K562 (cell line): ENCODE results near the gene C17orf50. TPM values are rescaled to one million over a fixed set of nuclear protein-coding genes. Genes with fewer than 3 reads are reported as not detected.
A peak's percentile ranks its signal among the peaks of the same experiment; 100 is the strongest.

ENCODE experiments used
- ARID1B ChIP-seq: fragments of 450-650 bp; IDR thresholded peaks from 2 replicates; pipeline ENCODE4 v1.6.1; 2016; ENCODE audit warnings: antibody characterized with exemption, mild to moderate bottlenecking, inconsistent platforms
- CBX1 ChIP-seq: sonication (generic); IDR thresholded peaks from 2 replicates; pipeline ENCODE4 v1.6.1; 2016; ENCODE audit warnings: antibody characterized with exemption, low read depth, mild to moderate bottlenecking
- EGR1 ChIP-seq: fragments of 450-650 bp; conservative IDR thresholded peaks from 2 replicates; pipeline ENCODE4 v1.6.1; 2017; ENCODE audit warnings: mild to moderate bottlenecking
- HCFC1 ChIP-seq: IDR thresholded peaks from 2 replicates; pipeline ENCODE4 v1.6.1; 2012; ENCODE audit warnings: low read depth, low read length, improper control_type of control experiment
- ILK ChIP-seq: fragments of 450-650 bp; IDR thresholded peaks from 2 replicates; pipeline ENCODE4 v1.6.1; 2016; ENCODE audit warnings: missing genetic modification characterization, low read depth, mild to moderate bottlenecking, missing compliant biosample characterization, moderate library complexity, borderline replicate concordance
- JUN ChIP-seq, 2 experiments: sonication (generic) in 1 of 2; formaldehyde crosslinking in 1 of 2; IDR thresholded peaks; 2 replicates each; pipeline versions ENCODE4 v1.6.1 to v1.8.0; 2012 to 2022; ENCODE audit warnings: borderline replicate concordance in 2 of 2, mild to moderate bottlenecking in 2 of 2, improper control_type of control experiment in 1 of 2, low read depth in 1 of 2, low read length in 1 of 2, missing genetic modification reagents in 1 of 2
- MCM2 ChIP-seq: fragments of 450-650 bp; IDR thresholded peaks from 2 replicates; pipeline ENCODE4 v1.6.1; 2017; ENCODE audit warnings: low read depth, mild to moderate bottlenecking
- RFX5 ChIP-seq: IDR thresholded peaks from 2 replicates; pipeline ENCODE4 v1.6.1; 2011; ENCODE audit warnings: low read depth, mild to moderate bottlenecking, improper control_type of control experiment, low read length
- TBP ChIP-seq: optimal IDR thresholded peaks from 2 replicates; pipeline ENCODE3; 2011; ENCODE audit warnings: low read depth, low read length, improper control_type of control experiment
- ZBTB5 ChIP-seq: fragments of 450-650 bp; IDR thresholded peaks from 2 replicates; pipeline ENCODE4 v1.6.1; 2017; ENCODE audit warnings: antibody characterized with exemption
- ZC3H4 ChIP-seq: sonication (generic); formaldehyde crosslinking; IDR thresholded peaks from 2 replicates; pipeline ENCODE4 v1.9.0; 2021; ENCODE audit warnings: missing genetic modification reagents, borderline replicate concordance
- ZEB2 ChIP-seq: fragments of 450-650 bp; IDR thresholded peaks from 2 replicates; pipeline ENCODE4 v1.6.1; 2016
- ZFX ChIP-seq: sonication (generic); formaldehyde crosslinking; IDR thresholded peaks from 2 replicates; pipeline ENCODE4 v1.8.0; 2022; ENCODE audit warnings: mild to moderate bottlenecking, missing genetic modification reagents, moderate library complexity
- polyA plus RNA-seq, 8 experiments: library from polyadenylated mRNA; depleted of rRNA in 4 of 8; stranded (reverse) in 5 of 8; unstranded in 3 of 8; fragments of >200 nt; fragmentation: Nextera tagmentation in 2 of 8; fragmentation: Illumina TruSeq in 1 of 8; extraction: Ambion mirVana in 2 of 8; extraction: Trizol in 1 of 8; gene quantifications; 2 replicates each; pipeline versions ENCODE4 v1.2.1 to v1.2.3, GENCODE V29; 2011 to 2014; ENCODE audit warnings: inconsistent platforms in 1 of 8, missing spikeins in 1 of 8
- total RNA-seq, 7 experiments: library from RNA; depleted of rRNA in 6 of 7; stranded (reverse); fragments of >200 nt in 6 of 7; fragmentation: Illumina TruSeq in 2 of 7; extraction: Trizol in 2 of 7; gene quantifications; 2 replicates each; pipeline versions ENCODE4 v1.2.1 to v1.2.3, GENCODE V29; 2011 to 2021; ENCODE audit warnings: low replicate concordance in 1 of 7
- TF ChIP-seq, protein P1 (sequence below), 2 experiments: fragments of 450-650 bp in 1 of 2; IDR thresholded peaks; 2 replicates each; pipeline ENCODE4 v1.6.1; 2011 to 2017; ENCODE audit warnings: low read depth in 2 of 2, antibody characterized with exemption in 1 of 2, borderline replicate concordance in 1 of 2, low read length in 1 of 2, mild to moderate bottlenecking in 1 of 2, mixed read lengths in 1 of 2; ENCODE audit not compliant: control insufficient read depth in 1 of 2
- TF ChIP-seq, protein P2 (sequence below): fragments of 450-650 bp; IDR thresholded peaks from 2 replicates; pipeline ENCODE4 v1.6.1; 2016
- TF ChIP-seq, protein P3 (sequence below): fragments of 250-450 bp; sonication (Bioruptor Pico); IDR thresholded peaks from 2 replicates; pipeline ENCODE4 v1.8.0; 2021; ENCODE audit warnings: mild to moderate bottlenecking, moderate library complexity
- TF ChIP-seq, protein P4 (sequence below): sonication (generic); formaldehyde crosslinking; IDR thresholded peaks from 2 replicates; pipeline ENCODE4 v1.8.0; 2022; ENCODE audit warnings: mild to moderate bottlenecking, missing genetic modification reagents

Gene C17orf50
- total and polyA plus RNA-seq, 9 of the 15 experiments (the other 6 are each of a cell fraction or from before 2014, with no cell fraction given), result not detected

- TF ChIP-seq, protein P1, sequence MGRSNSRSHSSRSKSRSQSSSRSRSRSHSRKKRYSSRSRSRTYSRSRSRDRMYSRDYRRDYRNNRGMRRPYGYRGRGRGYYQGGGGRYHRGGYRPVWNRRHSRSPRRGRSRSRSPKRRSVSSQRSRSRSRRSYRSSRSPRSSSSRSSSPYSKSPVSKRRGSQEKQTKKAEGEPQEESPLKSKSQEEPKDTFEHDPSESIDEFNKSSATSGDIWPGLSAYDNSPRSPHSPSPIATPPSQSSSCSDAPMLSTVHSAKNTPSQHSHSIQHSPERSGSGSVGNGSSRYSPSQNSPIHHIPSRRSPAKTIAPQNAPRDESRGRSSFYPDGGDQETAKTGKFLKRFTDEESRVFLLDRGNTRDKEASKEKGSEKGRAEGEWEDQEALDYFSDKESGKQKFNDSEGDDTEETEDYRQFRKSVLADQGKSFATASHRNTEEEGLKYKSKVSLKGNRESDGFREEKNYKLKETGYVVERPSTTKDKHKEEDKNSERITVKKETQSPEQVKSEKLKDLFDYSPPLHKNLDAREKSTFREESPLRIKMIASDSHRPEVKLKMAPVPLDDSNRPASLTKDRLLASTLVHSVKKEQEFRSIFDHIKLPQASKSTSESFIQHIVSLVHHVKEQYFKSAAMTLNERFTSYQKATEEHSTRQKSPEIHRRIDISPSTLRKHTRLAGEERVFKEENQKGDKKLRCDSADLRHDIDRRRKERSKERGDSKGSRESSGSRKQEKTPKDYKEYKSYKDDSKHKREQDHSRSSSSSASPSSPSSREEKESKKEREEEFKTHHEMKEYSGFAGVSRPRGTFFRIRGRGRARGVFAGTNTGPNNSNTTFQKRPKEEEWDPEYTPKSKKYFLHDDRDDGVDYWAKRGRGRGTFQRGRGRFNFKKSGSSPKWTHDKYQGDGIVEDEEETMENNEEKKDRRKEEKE (IDR thresholded peaks at IDR 0.05; ENCODE audit: borderline replicate concordance in 1 of 2, control insufficient read depth in 1 of 2, low read depth in 2 of 2, low read length in 1 of 2), result no peak
- TF ChIP-seq JUN (IDR thresholded peaks at IDR 0.05; ENCODE audit: borderline replicate concordance, low read depth, low read length) (no peak), JUN (CRISPR knock-in tag; IDR thresholded peaks at IDR 0.05; ENCODE audit: borderline replicate concordance) (no peak), EGR1 (0 out of 2 replicates have a peak, but pooled peaks have one; percentile 18), ILK (tag) (no peak), ZC3H4 (CRISPR knock-in tag) (no peak), HCFC1 (0 out of 2 replicates have a peak, but pooled peaks have one; percentile 8), ZEB2 (no peak), MCM2 (no peak), ARID1B (no peak), RFX5 (no peak), ZFX (CRISPR knock-in tag) (peak; percentile 49), TBP (no peak), CBX1 (0 out of 2 replicates have a peak, but pooled peaks have one; percentile 31), ZBTB5 (no peak)
- TF ChIP-seq, protein P2, sequence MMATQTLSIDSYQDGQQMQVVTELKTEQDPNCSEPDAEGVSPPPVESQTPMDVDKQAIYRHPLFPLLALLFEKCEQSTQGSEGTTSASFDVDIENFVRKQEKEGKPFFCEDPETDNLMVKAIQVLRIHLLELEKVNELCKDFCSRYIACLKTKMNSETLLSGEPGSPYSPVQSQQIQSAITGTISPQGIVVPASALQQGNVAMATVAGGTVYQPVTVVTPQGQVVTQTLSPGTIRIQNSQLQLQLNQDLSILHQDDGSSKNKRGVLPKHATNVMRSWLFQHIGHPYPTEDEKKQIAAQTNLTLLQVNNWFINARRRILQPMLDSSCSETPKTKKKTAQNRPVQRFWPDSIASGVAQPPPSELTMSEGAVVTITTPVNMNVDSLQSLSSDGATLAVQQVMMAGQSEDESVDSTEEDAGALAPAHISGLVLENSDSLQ, result no peak
- TF ChIP-seq, protein P3, sequence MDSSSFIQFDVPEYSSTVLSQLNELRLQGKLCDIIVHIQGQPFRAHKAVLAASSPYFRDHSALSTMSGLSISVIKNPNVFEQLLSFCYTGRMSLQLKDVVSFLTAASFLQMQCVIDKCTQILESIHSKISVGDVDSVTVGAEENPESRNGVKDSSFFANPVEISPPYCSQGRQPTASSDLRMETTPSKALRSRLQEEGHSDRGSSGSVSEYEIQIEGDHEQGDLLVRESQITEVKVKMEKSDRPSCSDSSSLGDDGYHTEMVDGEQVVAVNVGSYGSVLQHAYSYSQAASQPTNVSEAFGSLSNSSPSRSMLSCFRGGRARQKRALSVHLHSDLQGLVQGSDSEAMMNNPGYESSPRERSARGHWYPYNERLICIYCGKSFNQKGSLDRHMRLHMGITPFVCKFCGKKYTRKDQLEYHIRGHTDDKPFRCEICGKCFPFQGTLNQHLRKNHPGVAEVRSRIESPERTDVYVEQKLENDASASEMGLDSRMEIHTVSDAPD, result no peak
- TF ChIP-seq, protein P4, sequence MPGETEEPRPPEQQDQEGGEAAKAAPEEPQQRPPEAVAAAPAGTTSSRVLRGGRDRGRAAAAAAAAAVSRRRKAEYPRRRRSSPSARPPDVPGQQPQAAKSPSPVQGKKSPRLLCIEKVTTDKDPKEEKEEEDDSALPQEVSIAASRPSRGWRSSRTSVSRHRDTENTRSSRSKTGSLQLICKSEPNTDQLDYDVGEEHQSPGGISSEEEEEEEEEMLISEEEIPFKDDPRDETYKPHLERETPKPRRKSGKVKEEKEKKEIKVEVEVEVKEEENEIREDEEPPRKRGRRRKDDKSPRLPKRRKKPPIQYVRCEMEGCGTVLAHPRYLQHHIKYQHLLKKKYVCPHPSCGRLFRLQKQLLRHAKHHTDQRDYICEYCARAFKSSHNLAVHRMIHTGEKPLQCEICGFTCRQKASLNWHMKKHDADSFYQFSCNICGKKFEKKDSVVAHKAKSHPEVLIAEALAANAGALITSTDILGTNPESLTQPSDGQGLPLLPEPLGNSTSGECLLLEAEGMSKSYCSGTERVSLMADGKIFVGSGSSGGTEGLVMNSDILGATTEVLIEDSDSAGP (CRISPR knock-in tag), result no peak
Measured at GRCh38 chr17:35764123-35764991, 3.7 kb downstream of the C17orf50 start (continued).
